GM12865 (cell line): ENCODE results near the gene RARRES2.
A peak's percentile ranks its signal among the peaks of the same experiment; 100 is the strongest.

Experiments
- DNase-seq: peaks from one replicate; pipeline ENCODE4 v3.0.0; 2010; ENCODE audit warnings: low read depth
- H3K4me3 ChIP-seq: 2 replicates; pipeline ENCODE4 v1.5.1; 2011; ENCODE audit warnings: mild to moderate bottlenecking, low read depth, low read length, control low read depth
- CTCF ChIP-seq: IDR thresholded peaks from 2 replicates; pipeline ENCODE4 v1.5.1; 2011; ENCODE audit warnings: low read length, control low read depth, low read depth, inconsistent platforms; ENCODE audit not compliant: insufficient read depth; ENCODE audit errors: missing control alignments

RARRES2 gene

GRCh38 chr7:150325110-150325611 lies 16.3 kb downstream of the RARRES2 start:
- TF ChIP-seq CTCF = no peak
- H3K4me3 ChIP-seq = no peak overlapping the region
- DNase-seq = no peak

- peak overlapping the region; percentile 90 for H3K4me3 ChIP-seq
- DNase-seq = no peak
- no peak for TF ChIP-seq CTCF
Measured at GRCh38 chr7:150324373-150324961, 17.0 kb downstream of the RARRES2 start.

- peak overlapping the region; percentile 90 for H3K4me3 ChIP-seq
- DNase-seq = peak; percentile 24
- no peak for TF ChIP-seq CTCF
Measured at GRCh38 chr7:150323682-150324372, 17.6 kb downstream of the RARRES2 start.

GRCh38 chr7:150322833-150323681 lies 18.4 kb downstream of the RARRES2 start, which contains the start of the genes ACTR3C and LRRC61:
Gene ACTR3C, minus strand, starts transcription at chr7:150323545. Its CDS starts 28,249 bp downstream, at chr7:150295296.
Gene LRRC61, plus strand, starts transcription at chr7:150323355. Its CDS starts 13,507 bp downstream, at chr7:150336862.
- DNase-seq = peak; percentile 93

GRCh38 chr7:150322114-150322832 lies 19.2 kb downstream of the RARRES2 start:
- DNase-seq = peak; percentile 79
- H3K4me3 ChIP-seq = peak overlapping the region; percentile 90
- no peak for TF ChIP-seq CTCF

More at GRCh38 chr7:150322833-150323681, 18.4 kb downstream of the RARRES2 start, which contains the start of the genes ACTR3C and LRRC61:
- peak within 1 kb of the TSS; percentile 90 for H3K4me3 ChIP-seq
- no peak for TF ChIP-seq CTCF

GRCh38 chr7:150321788-150322113 lies 19.7 kb downstream of the RARRES2 start:
- no peak for DNase-seq
- H3K4me3 ChIP-seq = peak overlapping the region; percentile 90
- no peak for TF ChIP-seq CTCF
